GM21528 (cell line): Measurements from ENCODE around the gene NUCB1.
"Not testable (repeated sequence)": the region's sequence is repeated elsewhere in the genome, so short reads cannot be mapped to it uniquely, and the experiment has no call there.

Experiments
- ATAC-seq: cut with Tn5 transposase; IDR thresholded peaks from one replicate; pipeline ENCODE4 v1.9.1; 2021; ENCODE audit warnings: mild to moderate bottlenecking, moderate library complexity; ENCODE audit not compliant: unreplicated experiment, low FRiP score

Gene NUCB1

DNA sequence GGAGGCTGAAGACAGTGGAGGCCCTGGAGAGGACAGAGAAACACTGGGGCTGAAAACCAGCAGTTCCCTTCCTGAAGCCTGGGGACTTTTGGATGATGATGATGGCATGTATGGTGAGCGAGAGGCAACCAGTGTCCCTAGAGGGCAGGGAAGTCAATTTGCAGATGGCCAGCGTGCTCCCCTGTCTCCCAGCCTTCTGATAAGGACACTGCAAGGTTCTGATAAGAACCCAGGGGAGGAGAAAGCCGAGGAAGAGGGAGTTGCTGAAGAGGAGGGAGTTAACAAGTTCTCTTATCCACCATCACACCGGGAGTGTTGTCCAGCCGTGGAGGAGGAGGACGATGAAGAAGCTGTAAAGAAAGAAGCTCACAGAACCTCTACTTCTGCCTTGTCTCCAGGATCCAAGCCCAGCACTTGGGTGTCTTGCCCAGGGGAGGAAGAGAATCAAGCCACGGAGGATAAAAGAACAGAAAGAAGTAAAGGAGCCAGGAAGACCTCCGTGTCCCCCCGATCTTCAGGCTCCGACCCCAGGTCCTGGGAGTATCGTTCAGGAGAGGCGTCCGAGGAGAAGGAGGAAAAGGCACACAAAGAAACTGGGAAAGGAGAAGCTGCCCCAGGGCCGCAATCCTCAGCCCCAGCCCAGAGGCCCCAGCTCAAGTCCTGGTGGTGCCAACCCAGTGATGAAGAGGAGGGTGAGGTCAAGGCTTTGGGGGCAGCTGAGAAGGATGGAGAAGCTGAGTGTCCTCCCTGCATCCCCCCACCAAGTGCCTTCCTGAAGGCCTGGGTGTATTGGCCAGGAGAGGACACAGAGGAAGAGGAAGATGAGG, 26.4 kb upstream of the NUCB1 start:
- ATAC-seq: no peak

GRCh38 chr19:48874303-48875135, 25.6 kb upstream of the NUCB1 start:
- no peak for ATAC-seq

DNA sequence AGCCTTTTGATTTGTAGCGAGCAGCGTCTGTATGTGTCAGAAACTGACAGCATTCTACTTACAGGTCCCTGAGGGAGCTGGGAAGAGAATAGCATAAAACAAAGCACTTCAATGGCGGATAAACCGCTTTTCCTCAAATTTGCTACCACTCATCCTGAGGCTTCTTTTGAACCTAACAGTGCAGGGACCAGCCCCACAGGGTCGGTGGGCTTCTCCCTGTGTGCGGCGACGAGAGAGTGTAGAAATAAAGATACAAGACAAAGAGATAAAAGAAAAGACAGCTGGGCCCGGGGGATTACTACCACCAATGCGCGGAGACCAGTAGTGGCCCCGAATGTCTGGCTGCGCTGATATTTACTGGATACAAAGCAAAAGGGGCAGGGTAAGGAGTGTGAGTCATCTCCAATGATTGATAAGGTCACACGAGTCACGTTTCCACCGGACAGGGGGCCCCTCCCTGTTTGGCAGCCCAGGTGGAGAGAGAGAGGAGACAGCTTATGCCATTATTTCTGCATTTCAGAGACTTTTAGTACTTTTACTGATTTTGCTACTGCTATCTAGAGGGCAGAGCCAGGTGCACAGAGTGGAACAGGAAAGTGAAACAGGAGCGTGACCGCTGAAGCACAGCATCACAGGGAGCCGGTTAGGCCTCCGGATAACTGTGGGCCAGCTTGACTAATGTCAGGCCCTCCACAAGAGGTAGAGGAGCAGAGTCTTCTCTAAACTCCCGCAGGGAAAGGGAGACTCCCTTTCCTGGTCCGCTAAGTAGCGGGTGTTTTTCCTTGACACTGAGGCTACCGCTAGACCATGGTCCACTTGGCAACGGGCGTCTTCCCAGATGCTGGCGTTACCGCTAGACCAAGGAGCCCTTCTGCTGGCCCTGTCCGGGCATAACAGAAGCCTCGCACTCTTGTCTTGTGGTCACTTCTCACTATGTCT, 23.8 kb upstream of the NUCB1 start:
- not testable (repeated sequence) for ATAC-seq

GRCh38 chr19:48877855-48878195, 22.3 kb upstream of the NUCB1 start:
- ATAC-seq: no peak

DNA sequence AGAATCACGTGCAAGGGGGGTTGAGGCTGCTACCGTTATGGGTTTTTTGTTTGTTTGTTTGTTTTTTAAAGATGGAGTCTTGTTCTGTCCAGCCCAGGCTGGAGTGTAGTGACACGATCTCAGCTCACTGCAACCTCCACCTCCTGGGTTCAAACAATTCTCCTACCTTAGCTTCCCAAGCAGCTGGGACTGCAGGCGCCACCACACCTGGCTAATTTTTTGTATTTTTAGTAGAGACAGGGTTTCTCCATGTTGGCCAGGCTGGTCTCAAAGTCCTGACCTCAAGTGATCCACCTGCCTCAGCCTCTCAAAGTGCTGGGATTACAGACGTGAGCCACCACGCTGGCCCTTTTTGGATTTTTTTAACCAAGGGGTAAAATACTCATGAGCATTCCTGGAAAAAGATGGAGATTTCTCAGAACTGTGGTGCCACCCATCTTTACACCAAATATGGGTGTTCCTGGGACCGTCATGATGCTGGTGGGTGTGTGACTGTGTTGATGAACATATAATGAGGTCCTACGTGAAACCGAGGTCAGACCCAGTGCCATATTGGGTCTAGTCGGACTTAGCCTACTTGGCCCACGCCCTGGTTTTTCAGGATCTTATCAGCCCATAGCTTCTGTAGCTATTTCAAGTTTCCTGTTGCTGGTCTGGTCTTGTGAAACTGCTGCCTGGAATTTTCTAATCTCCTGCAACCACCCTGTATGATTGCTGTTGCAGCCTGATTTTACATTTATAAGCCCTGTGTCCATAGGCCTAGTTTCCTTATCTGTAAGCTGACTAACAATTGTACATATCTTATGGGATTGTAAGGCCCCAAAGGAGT, 21.7 kb upstream of the NUCB1 start:
- no peak for ATAC-seq

DNA sequence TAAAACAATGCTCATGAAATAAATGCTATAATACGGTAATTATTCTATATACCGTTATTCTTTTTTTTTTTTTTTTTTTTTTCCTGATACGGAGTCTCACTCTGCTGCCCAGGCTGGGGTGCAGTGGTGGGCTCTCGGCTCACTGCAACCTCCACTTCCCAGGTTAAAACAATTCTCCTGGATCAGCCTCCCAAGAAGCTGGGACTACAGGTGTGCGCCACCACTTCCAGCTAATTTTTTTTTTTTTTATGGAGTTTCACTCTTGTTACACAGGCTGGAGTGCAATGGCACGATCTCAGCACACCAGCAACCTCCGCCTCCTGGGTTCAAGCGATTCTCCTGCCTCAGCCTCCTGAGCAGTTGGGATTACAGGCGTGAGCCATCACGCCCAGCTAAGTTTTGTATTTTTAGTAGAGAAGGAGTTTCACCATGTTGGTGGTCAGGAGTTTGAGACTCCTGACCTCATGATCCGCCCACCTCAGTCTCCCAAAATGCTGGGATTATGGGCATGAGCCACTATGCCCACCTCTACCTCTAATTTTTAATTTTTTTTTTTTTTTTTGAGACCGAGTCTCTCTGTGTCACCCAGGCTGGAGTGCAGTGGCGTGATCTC, 21.0 kb upstream of the NUCB1 start:
- no peak for ATAC-seq

- not testable (repeated sequence) for ATAC-seq
These were observed 20.4 kb upstream of the NUCB1 start for GRCh38 chr19:48879696-48880095.

GRCh38 chr19:48881741-48882657, 18.1 kb upstream of the NUCB1 start:
- ATAC-seq: no peak

- ATAC-seq: no peak
These were observed 16.4 kb upstream of the NUCB1 start for GRCh38 chr19:48883726-48884125.

- ATAC-seq: no peak
These were observed 12.1 kb upstream of the NUCB1 start for GRCh38 chr19:48887861-48888612.

GRCh38 chr19:48889496-48889895, 10.6 kb upstream of the NUCB1 start:
- not testable (repeated sequence) for ATAC-seq

GRCh38 chr19:48890551-48890950, 9.6 kb upstream of the NUCB1 start:
- ATAC-seq: no peak

DNA sequence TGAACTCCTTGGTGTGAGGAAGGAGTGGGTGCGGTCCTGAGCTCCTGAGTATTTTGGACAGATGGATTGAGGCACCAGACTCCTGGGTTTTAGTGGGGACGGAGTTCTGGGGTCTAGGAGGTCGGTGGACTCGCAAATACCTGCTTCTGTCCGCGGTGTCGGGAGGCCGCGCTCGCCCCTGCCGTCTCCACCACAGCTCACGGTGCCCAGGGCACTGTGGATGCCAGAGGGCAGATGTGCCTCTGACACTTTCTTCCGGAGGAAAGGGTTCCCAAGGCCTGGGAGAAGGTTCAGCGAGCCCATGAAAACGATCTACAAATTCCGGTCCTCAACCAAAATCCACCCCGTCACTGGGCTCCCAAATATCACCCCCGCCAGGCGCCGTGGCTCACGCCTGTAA, 4.9 kb upstream of the NUCB1 start:
- no peak for ATAC-seq

GRCh38 chr19:48896191-48896720, 3.9 kb upstream of the NUCB1 start:
- ATAC-seq: no peak

- ATAC-seq: no peak
These were observed 2.9 kb upstream of the NUCB1 start for GRCh38 chr19:48897181-48897580.

DNA sequence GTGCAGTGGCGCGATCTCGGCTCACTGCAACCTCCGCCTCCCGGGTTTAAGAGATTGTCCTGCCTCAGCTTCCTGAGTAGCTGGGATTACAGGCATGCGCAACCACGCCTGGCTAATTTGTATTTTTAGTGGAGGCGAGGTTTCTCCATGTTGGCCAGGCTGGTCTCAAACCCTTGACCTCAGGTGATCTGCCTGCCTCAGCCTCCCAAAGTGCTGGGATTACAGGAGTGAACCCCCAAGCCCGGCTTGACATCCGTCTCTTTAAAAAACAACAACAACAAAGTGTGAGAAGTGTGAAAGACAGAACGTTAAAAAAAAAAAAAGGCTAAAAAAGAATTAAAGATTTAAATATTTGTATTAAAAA, 744 bp upstream of the NUCB1 start:
- not testable (repeated sequence) for ATAC-seq
